ENCODE results near the gene TSTD1. TPM values are rescaled to one million over a fixed set of nuclear protein-coding genes. Genes with fewer than 3 reads are reported as not detected.

Gene TSTD1
- total and polyA plus RNA-seq, 9 donors = 13.6 to 200 (median 50.3) TPM

GRCh38 chr1:161070761-161071160, 32.0 kb upstream of the TSTD1 start:
- TF ChIP-seq CTCF (IDR thresholded peaks at IDR 0.05) = no peak
- no peak for TF ChIP-seq EP300 (IDR thresholded peaks at IDR 0.05)
- TF ChIP-seq POLR2A (IDR thresholded peaks at IDR 0.05) = no peak
- no peaks in the 10 kb centered on the region for H3K4me1 ChIP-seq (ENCODE audit: insufficient read depth)
- H3K27ac ChIP-seq = no peak overlapping the region
- 87 to 95% (median 92%) methylated on average over 4 of the region's 4 CpGs for WGBS, 3 donors
- no peaks in the 10 kb centered on the region for H3K27me3 ChIP-seq
- DNase-seq = no peak
- no peaks in the 10 kb centered on the region for H3K36me3 ChIP-seq
- H3K9me3 ChIP-seq = no peaks in the 10 kb centered on the region
- intact Hi-C loops (cut with DNase I) = no loop called here
- H3K4me3 ChIP-seq = no peak overlapping the region

- no peak within 1 kb of the TSS for H3K4me3 ChIP-seq
- 75 to 87% (median 77%) methylated on average over 9 of the region's 9 CpGs for WGBS, 3 donors
- H3K36me3 ChIP-seq = no peaks in the 10 kb centered on the region
- no peaks in the 10 kb centered on the region for H3K27me3 ChIP-seq
- TF ChIP-seq POLR2A (IDR thresholded peaks at IDR 0.05) (no peak), CTCF (IDR thresholded peaks at IDR 0.05) (no peak), EP300 (IDR thresholded peaks at IDR 0.05) (no peak)
- DNase-seq = no peak
- H3K27ac ChIP-seq = no peak within 1 kb of the TSS
- intact Hi-C loops (cut with DNase I) = no loop called here
- H3K4me1 ChIP-seq (ENCODE audit: insufficient read depth) = no peaks in the 10 kb centered on the region
- no peaks in the 10 kb centered on the region for H3K9me3 ChIP-seq
Observed at GRCh38 chr1:161069731-161070270, 31.0 kb upstream of the TSTD1 start, which contains the start of gene ARHGAP30. Gene ARHGAP30, minus strand, starts transcription at chr1:161069891. Its CDS starts 267 bp downstream, at chr1:161069624.

- WGBS, 3 donors = 77 to 85% (median 84%) methylated on average over 9 of the region's 9 CpGs
Observed at GRCh38 chr1:161069241-161069640, 30.5 kb upstream of the TSTD1 start.

GRCh38 chr1:161068306-161069234, 29.8 kb upstream of the TSTD1 start:
- H3K27me3 ChIP-seq = no peaks in the 10 kb centered on the region
- intact Hi-C loops (cut with DNase I) = no loop called here
- H3K9me3 ChIP-seq = no peaks in the 10 kb centered on the region
- no peaks in the 10 kb centered on the region for H3K4me1 ChIP-seq (ENCODE audit: insufficient read depth)
- H3K4me3 ChIP-seq = no peak overlapping the region
- H3K27ac ChIP-seq = no peak overlapping the region
- no peak for DNase-seq
- TF ChIP-seq EP300 (IDR thresholded peaks at IDR 0.05) = no peak
- no peak for TF ChIP-seq POLR2A (IDR thresholded peaks at IDR 0.05)
- TF ChIP-seq CTCF (IDR thresholded peaks at IDR 0.05) = no peak
- 66 to 71% (median 71%) methylated on average over 10 of the region's 10 CpGs for WGBS, 3 donors
- no peaks in the 10 kb centered on the region for H3K36me3 ChIP-seq

More at GRCh38 chr1:161069241-161069640, 30.5 kb upstream of the TSTD1 start:
- TF ChIP-seq EP300 (IDR thresholded peaks at IDR 0.05) = no peak
- no peak for TF ChIP-seq CTCF (IDR thresholded peaks at IDR 0.05)
- TF ChIP-seq POLR2A (IDR thresholded peaks at IDR 0.05) = no peak
- Histone ChIP-seq H3K9me3 (no peaks in the 10 kb centered on the region), H3K27me3 (no peaks in the 10 kb centered on the region), H3K27ac (no peak overlapping the region), H3K36me3 (no peaks in the 10 kb centered on the region), H3K4me3 (no peak overlapping the region), H3K4me1 (ENCODE audit: insufficient read depth) (no peaks in the 10 kb centered on the region)
- intact Hi-C loops (cut with DNase I) = no loop called here
- no peak for DNase-seq

All from ovary (tissue), 9 donors.